GM23338 (cell line): Measurements from ENCODE around the gene RPH3AL. TPM values are rescaled to one million over a fixed set of nuclear protein-coding genes. Genes with fewer than 3 reads are reported as not detected.

Experiments
- ATAC-seq: fragments of 200-7000 bp; cut with Tn5 transposase; 3 replicates; pipeline ENCODE4 v1.9.1; 2020
- DNase-seq: peaks from one replicate; pipeline ENCODE4 v3.0.0-alpha.2; 2015; ENCODE audit warnings: low spot score
- H2AFZ ChIP-seq: fragments of 200-600 bp; sonication (generic); 2 replicates; pipeline ENCODE4 v1.8.0; 2016; ENCODE audit warnings: antibody characterized with exemption, mild to moderate bottlenecking, moderate library complexity
- H3F3A ChIP-seq: fragments of 200-600 bp; sonication (generic); replicated peaks from 2 replicates; pipeline ENCODE4 v1.8.0; 2017; ENCODE audit warnings: antibody characterized with exemption, mixed run types, low read depth
- H3K27ac ChIP-seq: fragments of 200-600 bp; sonication (generic); 2 replicates; pipeline ENCODE4 v1.6.1; 2016; ENCODE audit warnings: low read depth
- H3K27me3 ChIP-seq: fragments of 200-600 bp; sonication (generic); 2 replicates; pipeline ENCODE4 v1.8.0; 2016; ENCODE audit warnings: mild to moderate bottlenecking, mixed run types, moderate library complexity; ENCODE audit not compliant: insufficient read depth
- H3K36me3 ChIP-seq: fragments of 200-600 bp; sonication (generic); 2 replicates; pipeline ENCODE4 v1.8.0; 2016; ENCODE audit warnings: mild to moderate bottlenecking; ENCODE audit not compliant: insufficient read depth
- H3K4me1 ChIP-seq: fragments of 200-600 bp; sonication (generic); 2 replicates; pipeline ENCODE4 v1.8.0; 2016; ENCODE audit warnings: mild to moderate bottlenecking, moderate library complexity; ENCODE audit not compliant: insufficient read depth
- H3K4me2 ChIP-seq: fragments of 200-600 bp; sonication (generic); 2 replicates; pipeline ENCODE4 v1.7.1; 2017; ENCODE audit warnings: mixed run types
- H3K4me3 ChIP-seq: fragments of 200-600 bp; sonication (generic); 2 replicates; pipeline ENCODE4 v1.6.1; 2016; ENCODE audit warnings: mixed run types
- H3K79me2 ChIP-seq: fragments of 200-600 bp; sonication (generic); replicated peaks from 2 replicates; pipeline ENCODE4 v1.8.0; 2017; ENCODE audit warnings: mild to moderate bottlenecking; ENCODE audit not compliant: insufficient read depth
- H3K9me2 ChIP-seq: fragments of 200-600 bp; sonication (generic); 2 replicates; pipeline ENCODE4 v1.8.0; 2017; ENCODE audit not compliant: insufficient read depth
- H4K20me1 ChIP-seq: fragments of 200-600 bp; sonication (generic); replicated peaks from 2 replicates; pipeline ENCODE4 v1.8.0; 2017; ENCODE audit warnings: mild to moderate bottlenecking; ENCODE audit not compliant: insufficient read depth
- H3K27ac Mint-ChIP-seq: 2 replicates; pipeline ENCODE4 v1.8.0; 2020; ENCODE audit warnings: inconsistent platforms, mild to moderate bottlenecking, moderate library complexity, mixed read lengths
- H3K27me3 Mint-ChIP-seq: 3 replicates; pipeline ENCODE4 v1.8.0; 2022; ENCODE audit warnings: low read depth, mild to moderate bottlenecking, moderate library complexity, mixed read lengths, inconsistent platforms; ENCODE audit not compliant: insufficient read depth, poor library complexity
- H3K36me3 Mint-ChIP-seq: 3 replicates; pipeline ENCODE4 v1.8.0; 2021; ENCODE audit warnings: low read depth, mild to moderate bottlenecking, inconsistent platforms, moderate library complexity, mixed read lengths
- H3K4me1 Mint-ChIP-seq: 3 replicates; pipeline ENCODE4 v1.8.0; 2020; ENCODE audit warnings: mild to moderate bottlenecking, inconsistent platforms, mixed read lengths
- H3K4me3 Mint-ChIP-seq: 3 replicates; pipeline ENCODE4 v1.8.0; 2021; ENCODE audit warnings: moderate library complexity, mild to moderate bottlenecking, inconsistent platforms, mixed read lengths
- H3K9me3 Mint-ChIP-seq: 3 replicates; pipeline ENCODE4 v1.8.0; 2020; ENCODE audit warnings: moderate library complexity, mild to moderate bottlenecking, inconsistent platforms, mixed read lengths
- EZH2phosphoT487 ChIP-seq: fragments of 200-600 bp; sonication (generic); IDR thresholded peaks from one replicate; pipeline ENCODE4 v1.8.1; 2018; ENCODE audit warnings: antibody characterized with exemption; ENCODE audit not compliant: unreplicated experiment
- JUNB ChIP-seq: IDR thresholded peaks from one replicate; pipeline ENCODE4 v1.6.1; 2016; ENCODE audit warnings: antibody characterized with exemption; ENCODE audit not compliant: unreplicated experiment
- NANOG ChIP-seq: IDR thresholded peaks from 2 replicates; pipeline ENCODE4 v1.6.1; 2016; ENCODE audit warnings: antibody characterized with exemption, borderline replicate concordance
- POLR2AphosphoS5 ChIP-seq: IDR thresholded peaks from 2 replicates; pipeline ENCODE4 v1.6.1; 2016; ENCODE audit warnings: antibody characterized with exemption, low read depth
- REST ChIP-seq: IDR thresholded peaks from one replicate; pipeline ENCODE4 v1.6.1; 2018; ENCODE audit warnings: antibody characterized with exemption; ENCODE audit not compliant: unreplicated experiment
- STAT1 ChIP-seq: IDR thresholded peaks from one replicate; pipeline ENCODE4 v1.6.1; 2016; ENCODE audit warnings: antibody characterized with exemption; ENCODE audit not compliant: unreplicated experiment
- ZNF331 ChIP-seq: fragments of 250-450 bp; sonication (Bioruptor Pico); IDR thresholded peaks from 2 replicates; pipeline ENCODE4 v1.5.0; 2020; ENCODE audit warnings: low read depth, mild to moderate bottlenecking, moderate library complexity
- polyA plus RNA-seq: library from polyadenylated mRNA; unstranded; fragments of >200 nt; fragmentation: Nextera tagmentation; extraction: Ambion mirVana; gene quantifications from 2 replicates; pipeline ENCODE4 v1.2.1, GENCODE V29; 2016
- total RNA-seq: library from RNA; depleted of rRNA; stranded (reverse); fragments of >200 nt; shearing (Covaris generic); gene quantifications from 2 replicates; pipeline ENCODE4 v1.2.3, GENCODE V29; 2014
- TF ChIP-seq, protein P1 (sequence below): IDR thresholded peaks from 2 replicates; pipeline ENCODE4 v1.6.1; 2016; ENCODE audit warnings: antibody characterized with exemption
- TF ChIP-seq, protein P2 (sequence below): fragments of 250-450 bp; sonication (Bioruptor Pico); IDR thresholded peaks from 2 replicates; pipeline ENCODE4 v1.5.0; 2020; ENCODE audit warnings: mild to moderate bottlenecking, moderate library complexity

RPH3AL gene
- total and polyA plus RNA-seq, 2 experiments from 2014 or later = 2.7 to 6.3 TPM

- no peak overlapping the region for H3K4me3 ChIP-seq
- H3K9me2 ChIP-seq = no peaks in the 10 kb centered on the region
- H3K4me1 ChIP-seq = no peaks in the 10 kb centered on the region
- H4K20me1 ChIP-seq = no peaks in the 10 kb centered on the region
- Mint-ChIP-seq H3K9me3 (no peaks in the 10 kb centered on the region), H3K4me3 (no peak overlapping the region), H3K36me3 (no peaks in the 10 kb centered on the region; the same call in 2 of the 3 replicates), H3K27ac (no peak overlapping the region), H3K4me1 (no peaks in the 10 kb centered on the region), H3K27me3 (peaks cover 5% of the 10 kb centered on the region)
- H3K4me2 ChIP-seq = no peak overlapping the region
- no peak overlapping the region for H2AFZ ChIP-seq
- TF ChIP-seq REST = no peak
- TF ChIP-seq NANOG = no peak
- no peak for TF ChIP-seq ZNF331 (CRISPR knock-in tag)
- TF ChIP-seq STAT1 = no peak
- no peak for TF ChIP-seq EZH2phosphoT487
- TF ChIP-seq, protein P1, sequence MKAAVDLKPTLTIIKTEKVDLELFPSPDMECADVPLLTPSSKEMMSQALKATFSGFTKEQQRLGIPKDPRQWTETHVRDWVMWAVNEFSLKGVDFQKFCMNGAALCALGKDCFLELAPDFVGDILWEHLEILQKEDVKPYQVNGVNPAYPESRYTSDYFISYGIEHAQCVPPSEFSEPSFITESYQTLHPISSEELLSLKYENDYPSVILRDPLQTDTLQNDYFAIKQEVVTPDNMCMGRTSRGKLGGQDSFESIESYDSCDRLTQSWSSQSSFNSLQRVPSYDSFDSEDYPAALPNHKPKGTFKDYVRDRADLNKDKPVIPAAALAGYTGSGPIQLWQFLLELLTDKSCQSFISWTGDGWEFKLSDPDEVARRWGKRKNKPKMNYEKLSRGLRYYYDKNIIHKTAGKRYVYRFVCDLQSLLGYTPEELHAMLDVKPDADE = no peak
- TF ChIP-seq JUNB = no peak
- TF ChIP-seq, protein P2, sequence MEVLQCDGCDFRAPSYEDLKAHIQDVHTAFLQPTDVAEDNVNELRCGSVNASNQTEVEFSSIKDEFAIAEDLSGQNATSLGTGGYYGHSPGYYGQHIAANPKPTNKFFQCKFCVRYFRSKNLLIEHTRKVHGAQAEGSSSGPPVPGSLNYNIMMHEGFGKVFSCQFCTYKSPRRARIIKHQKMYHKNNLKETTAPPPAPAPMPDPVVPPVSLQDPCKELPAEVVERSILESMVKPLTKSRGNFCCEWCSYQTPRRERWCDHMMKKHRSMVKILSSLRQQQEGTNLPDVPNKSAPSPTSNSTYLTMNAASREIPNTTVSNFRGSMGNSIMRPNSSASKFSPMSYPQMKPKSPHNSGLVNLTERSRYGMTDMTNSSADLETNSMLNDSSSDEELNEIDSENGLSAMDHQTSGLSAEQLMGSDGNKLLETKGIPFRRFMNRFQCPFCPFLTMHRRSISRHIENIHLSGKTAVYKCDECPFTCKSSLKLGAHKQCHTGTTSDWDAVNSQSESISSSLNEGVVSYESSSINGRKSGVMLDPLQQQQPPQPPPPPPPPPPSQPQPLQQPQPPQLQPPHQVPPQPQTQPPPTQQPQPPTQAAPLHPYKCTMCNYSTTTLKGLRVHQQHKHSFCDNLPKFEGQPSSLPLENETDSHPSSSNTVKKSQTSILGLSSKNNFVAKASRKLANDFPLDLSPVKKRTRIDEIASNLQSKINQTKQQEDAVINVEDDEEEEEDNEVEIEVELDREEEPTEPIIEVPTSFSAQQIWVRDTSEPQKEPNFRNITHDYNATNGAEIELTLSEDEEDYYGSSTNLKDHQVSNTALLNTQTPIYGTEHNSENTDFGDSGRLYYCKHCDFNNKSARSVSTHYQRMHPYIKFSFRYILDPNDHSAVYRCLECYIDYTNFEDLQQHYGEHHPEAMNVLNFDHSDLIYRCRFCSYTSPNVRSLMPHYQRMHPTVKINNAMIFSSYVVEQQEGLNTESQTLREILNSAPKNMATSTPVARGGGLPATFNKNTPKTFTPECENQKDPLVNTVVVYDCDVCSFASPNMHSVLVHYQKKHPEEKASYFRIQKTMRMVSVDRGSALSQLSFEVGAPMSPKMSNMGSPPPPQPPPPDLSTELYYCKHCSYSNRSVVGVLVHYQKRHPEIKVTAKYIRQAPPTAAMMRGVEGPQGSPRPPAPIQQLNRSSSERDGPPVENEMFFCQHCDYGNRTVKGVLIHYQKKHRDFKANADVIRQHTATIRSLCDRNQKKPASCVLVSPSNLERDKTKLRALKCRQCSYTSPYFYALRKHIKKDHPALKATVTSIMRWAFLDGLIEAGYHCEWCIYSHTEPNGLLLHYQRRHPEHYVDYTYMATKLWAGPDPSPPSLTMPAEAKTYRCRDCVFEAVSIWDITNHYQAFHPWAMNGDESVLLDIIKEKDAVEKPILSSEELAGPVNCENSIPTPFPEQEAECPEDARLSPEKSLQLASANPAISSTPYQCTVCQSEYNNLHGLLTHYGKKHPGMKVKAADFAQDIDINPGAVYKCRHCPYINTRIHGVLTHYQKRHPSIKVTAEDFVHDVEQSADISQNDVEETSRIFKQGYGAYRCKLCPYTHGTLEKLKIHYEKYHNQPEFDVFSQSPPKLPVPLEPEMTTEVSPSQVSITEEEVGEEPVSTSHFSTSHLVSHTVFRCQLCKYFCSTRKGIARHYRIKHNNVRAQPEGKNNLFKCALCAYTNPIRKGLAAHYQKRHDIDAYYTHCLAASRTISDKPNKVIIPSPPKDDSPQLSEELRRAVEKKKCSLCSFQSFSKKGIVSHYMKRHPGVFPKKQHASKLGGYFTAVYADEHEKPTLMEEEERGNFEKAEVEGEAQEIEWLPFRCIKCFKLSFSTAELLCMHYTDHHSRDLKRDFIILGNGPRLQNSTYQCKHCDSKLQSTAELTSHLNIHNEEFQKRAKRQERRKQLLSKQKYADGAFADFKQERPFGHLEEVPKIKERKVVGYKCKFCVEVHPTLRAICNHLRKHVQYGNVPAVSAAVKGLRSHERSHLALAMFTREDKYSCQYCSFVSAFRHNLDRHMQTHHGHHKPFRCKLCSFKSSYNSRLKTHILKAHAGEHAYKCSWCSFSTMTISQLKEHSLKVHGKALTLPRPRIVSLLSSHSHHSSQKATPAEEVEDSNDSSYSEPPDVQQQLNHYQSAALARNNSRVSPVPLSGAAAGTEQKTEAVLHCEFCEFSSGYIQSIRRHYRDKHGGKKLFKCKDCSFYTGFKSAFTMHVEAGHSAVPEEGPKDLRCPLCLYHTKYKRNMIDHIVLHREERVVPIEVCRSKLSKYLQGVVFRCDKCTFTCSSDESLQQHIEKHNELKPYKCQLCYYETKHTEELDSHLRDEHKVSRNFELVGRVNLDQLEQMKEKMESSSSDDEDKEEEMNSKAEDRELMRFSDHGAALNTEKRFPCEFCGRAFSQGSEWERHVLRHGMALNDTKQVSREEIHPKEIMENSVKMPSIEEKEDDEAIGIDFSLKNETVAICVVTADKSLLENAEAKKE (CRISPR knock-in tag) = no peak
- TF ChIP-seq POLR2AphosphoS5 = no peak
- H3K36me3 ChIP-seq = no peaks in the 10 kb centered on the region
- no peaks in the 10 kb centered on the region for H3K27me3 ChIP-seq
- no peaks in the 10 kb centered on the region for H3F3A ChIP-seq
- no peak for DNase-seq
- no peak for ATAC-seq
- H3K79me2 ChIP-seq = no peaks in the 10 kb centered on the region
- H3K27ac ChIP-seq = no peak overlapping the region
These were observed 107.0 kb downstream of the RPH3AL start for GRCh38 chr17:245611-246010.
